ENCODE measurements around the gene UQCRC1.
A peak's percentile ranks its signal among the peaks of the same experiment; 100 is the strongest.

The UQCRC1 gene

DNA sequence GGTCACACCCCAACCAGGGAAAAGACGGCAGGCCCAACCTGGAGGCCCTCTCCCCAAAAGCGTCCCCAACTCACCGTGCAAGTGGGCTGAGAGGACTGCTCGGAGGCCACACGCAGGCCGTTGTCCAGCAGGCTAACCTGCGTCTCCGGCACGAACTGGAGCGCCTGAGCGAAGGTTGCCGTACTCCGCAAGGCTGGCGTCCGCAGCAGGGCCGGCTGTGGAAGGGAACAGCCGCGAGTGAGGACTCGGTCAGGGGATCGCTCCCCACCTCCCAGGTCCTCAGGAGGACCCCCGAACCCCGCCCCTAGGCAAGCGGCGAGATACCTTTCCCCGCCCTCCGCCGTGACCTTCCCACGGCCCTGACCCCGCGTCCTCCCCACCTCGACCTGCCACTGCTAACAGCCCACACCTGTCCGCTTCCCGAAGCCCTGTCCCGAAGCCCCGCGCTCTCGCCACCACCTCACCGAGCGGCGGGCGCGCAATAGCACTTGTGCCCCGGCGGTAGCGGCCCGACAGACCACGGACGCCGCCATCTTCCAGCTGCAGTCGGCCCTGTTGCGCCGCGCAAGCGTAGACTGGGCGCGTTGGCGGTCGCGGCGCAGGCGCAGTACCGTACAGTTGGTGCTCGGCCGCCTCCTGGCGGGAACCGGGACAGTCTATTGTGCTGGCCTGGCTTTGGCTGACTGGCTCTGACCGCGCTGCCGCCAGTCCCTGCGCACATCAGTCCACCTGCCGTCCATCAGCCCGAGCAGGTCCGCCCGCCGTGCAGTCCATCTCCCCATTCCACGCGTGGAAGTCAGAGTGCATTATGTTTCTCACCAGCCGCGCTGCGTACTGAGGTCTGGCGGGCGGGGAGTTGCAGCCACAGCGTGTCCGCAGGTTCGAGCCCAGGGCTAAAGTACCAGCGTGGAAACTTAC is at the start of gene UQCRC1:
Gene UQCRC1, minus strand, starts transcription at position 559 of the 918 bp plus-strand sequence. Its CDS starts 26 bp downstream, at position 533.
- TF ChIP-seq, protein P1, sequence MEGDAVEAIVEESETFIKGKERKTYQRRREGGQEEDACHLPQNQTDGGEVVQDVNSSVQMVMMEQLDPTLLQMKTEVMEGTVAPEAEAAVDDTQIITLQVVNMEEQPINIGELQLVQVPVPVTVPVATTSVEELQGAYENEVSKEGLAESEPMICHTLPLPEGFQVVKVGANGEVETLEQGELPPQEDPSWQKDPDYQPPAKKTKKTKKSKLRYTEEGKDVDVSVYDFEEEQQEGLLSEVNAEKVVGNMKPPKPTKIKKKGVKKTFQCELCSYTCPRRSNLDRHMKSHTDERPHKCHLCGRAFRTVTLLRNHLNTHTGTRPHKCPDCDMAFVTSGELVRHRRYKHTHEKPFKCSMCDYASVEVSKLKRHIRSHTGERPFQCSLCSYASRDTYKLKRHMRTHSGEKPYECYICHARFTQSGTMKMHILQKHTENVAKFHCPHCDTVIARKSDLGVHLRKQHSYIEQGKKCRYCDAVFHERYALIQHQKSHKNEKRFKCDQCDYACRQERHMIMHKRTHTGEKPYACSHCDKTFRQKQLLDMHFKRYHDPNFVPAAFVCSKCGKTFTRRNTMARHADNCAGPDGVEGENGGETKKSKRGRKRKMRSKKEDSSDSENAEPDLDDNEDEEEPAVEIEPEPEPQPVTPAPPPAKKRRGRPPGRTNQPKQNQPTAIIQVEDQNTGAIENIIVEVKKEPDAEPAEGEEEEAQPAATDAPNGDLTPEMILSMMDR (IDR thresholded peaks at IDR 0.05; ENCODE audit: insufficient read depth, missing control alignments), result peak; percentile 57
- FAIRE-seq (no peak), DNase-seq (ENCODE audit: insufficient read length, low spot score) (peak; percentile 89)

DNA sequence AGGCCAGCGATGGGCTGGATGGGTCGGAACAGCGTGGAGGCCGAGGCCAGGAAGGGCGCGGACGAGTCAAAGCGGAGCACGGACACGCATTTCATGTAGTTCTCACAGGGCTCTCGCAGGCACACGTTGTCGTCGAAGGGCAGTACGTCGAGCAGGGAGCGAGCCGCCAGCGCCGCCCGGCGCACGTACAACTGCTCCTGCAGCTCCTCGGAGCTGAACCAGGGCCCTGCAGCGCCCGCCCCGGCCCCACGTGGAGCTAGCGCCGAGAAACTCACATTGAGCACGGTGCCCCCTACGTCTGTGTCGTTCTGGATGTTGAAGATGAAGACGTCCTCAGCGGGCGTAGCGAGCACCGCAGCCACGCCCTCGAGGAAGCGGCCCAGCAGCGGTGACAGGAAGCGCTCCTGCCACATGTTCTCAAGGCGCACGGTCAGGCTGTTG is 47.4 kb upstream of the UQCRC1 start:
- FAIRE-seq (no peak), DNase-seq (ENCODE audit: insufficient read length, low spot score) (no peak)
- TF ChIP-seq, protein P1 (IDR thresholded peaks at IDR 0.05; ENCODE audit: insufficient read depth, missing control alignments), result no peak

DNA sequence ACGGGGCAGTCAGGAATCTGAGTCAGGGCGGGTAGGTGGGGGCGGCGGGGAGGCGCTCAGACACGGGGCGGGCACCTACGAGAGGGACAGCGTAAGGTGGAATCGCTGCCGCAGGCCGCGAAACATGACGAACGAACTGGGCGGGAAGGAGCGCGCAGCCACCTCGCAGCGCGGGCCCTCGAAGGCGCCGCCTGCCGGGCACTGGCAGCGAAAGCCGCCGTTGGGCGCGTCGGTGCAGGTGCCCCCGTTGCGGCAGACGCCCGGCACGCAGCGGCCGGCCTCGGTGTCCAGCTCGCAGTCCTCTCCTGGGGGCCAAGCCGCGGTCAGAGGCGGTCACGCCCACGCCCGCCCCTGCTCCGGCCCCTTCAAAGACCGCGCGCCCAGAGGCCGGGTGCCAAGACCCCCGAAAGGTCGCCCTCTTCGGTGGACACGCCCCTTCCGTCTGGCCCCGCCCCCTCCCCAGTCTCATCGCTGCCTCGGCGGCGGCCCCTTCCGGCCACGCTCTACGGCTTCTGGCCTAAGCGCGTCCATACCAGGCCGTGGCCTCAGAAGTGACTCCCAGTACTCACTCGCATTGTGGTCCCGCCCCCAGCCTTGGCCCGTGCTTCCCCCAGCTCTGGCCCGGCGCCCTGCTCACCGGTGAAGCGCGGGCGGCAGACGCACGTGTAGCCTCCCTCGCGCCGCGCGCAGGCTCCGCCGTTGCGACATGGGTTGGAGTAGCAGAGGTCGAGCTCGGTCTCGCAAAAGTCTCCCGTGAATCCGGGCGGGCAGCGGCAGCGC is 46.8 kb upstream of the UQCRC1 start:
- FAIRE-seq, result no peak
- DNase-seq (ENCODE audit: insufficient read length, low spot score), result no peak
- TF ChIP-seq, protein P1 (IDR thresholded peaks at IDR 0.05; ENCODE audit: insufficient read depth, missing control alignments), result no peak

DNA sequence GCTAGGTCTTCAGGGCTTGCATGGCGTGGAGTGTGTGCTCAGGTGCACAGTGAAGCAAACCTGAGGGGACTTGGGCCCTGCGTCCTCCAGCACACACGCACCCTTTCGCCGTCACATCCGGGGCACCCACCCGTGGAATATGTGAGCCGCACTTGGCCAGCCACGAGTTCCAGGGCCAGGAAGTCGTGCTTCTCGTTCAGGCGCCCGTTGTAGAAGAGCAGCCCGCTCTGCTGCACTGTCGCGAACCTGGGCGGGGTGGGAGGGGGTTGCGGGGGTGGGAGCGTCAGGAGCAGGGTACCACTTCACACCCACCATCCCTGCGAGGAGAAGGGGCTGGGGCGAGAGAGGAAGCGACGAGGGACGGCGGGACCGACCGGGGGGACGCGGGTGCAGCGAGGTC is 46.2 kb upstream of the UQCRC1 start:
- TF ChIP-seq, protein P1 (IDR thresholded peaks at IDR 0.05; ENCODE audit: insufficient read depth, missing control alignments), result no peak
- no peak for DNase-seq (ENCODE audit: insufficient read length, low spot score)
- no peak for FAIRE-seq

DNA sequence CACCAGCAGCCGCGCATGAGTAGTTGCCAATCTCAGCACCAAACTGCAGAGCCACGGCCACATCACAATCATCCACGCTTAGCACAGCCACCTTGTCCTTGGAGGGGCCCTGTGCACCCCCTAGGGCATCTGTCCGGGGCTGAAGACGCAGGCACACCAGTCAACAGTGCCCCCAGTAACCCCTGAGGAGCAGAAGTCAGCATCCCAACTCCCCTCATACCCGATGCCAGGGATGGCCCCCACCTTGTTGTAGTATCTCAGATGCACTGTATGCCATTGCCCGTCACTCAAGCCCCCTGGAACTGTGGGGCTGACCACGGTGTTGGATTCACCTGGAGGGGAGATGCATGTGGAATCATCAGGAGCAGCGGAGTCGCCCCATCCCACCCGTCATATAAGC is 45.6 kb upstream of the UQCRC1 start:
- no peak for DNase-seq (ENCODE audit: insufficient read length, low spot score)
- TF ChIP-seq, protein P1 (IDR thresholded peaks at IDR 0.05; ENCODE audit: insufficient read depth, missing control alignments), result no peak
- FAIRE-seq, result no peak

DNA sequence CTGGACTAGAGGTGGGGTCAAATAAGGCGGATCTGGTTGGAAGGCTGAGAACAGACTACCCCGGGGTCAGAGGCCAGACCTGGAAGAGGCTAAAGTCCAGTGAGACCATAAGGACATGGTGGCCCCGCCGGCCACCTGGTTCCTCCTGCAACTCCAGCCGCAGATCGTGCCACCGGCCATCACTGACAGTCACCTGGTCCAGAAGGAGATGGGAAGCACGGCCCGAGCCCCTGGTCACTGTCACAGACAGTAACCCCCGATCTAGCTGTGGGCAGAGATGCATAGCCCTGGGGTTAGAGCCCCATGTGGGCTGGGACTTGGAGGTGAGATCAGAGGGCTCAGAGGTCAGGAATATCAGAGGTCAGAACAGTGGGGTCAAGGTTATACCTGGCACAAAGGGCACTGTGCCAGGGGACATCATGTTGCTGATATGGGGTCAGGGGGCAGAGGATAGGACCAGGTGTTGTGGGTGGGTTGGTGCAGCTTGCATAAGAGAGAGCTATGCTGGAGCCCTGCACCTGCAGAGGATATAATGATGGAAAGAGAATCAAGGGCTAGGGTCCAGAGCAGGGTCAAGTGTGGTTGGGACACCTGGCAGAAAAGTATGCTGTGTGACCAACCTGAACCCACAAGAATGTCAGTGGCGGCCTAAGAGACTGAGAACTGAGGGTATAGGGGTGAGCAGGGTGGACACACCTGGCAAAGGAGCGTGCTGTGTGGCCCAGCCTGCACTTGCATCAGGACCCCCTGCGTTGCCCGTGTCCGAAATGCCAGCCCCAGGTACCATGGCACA is 43.7 kb upstream of the UQCRC1 start:
- FAIRE-seq (no peak), DNase-seq (ENCODE audit: insufficient read length, low spot score) (no peak)
- TF ChIP-seq, protein P1 (IDR thresholded peaks at IDR 0.05; ENCODE audit: insufficient read depth, missing control alignments), result no peak

All from D721Med (cell line).